Smooth muscle cell of the umbilical artery (primary cell): Measurements from ENCODE around the gene CSF2. TPM values are rescaled to one million over a fixed set of nuclear protein-coding genes. Genes with fewer than 3 reads are reported as not detected.

ENCODE experiments used
- total RNA-seq: library from RNA; depleted of rRNA; stranded (reverse); fragments of >200 nt; gene quantifications from 2 replicates; pipeline ENCODE4 v1.2.3, GENCODE V29; 2014

CSF2 gene
- total RNA-seq: 1.2 TPM in 1 of 2 replicates, not detected in the other

DNA sequence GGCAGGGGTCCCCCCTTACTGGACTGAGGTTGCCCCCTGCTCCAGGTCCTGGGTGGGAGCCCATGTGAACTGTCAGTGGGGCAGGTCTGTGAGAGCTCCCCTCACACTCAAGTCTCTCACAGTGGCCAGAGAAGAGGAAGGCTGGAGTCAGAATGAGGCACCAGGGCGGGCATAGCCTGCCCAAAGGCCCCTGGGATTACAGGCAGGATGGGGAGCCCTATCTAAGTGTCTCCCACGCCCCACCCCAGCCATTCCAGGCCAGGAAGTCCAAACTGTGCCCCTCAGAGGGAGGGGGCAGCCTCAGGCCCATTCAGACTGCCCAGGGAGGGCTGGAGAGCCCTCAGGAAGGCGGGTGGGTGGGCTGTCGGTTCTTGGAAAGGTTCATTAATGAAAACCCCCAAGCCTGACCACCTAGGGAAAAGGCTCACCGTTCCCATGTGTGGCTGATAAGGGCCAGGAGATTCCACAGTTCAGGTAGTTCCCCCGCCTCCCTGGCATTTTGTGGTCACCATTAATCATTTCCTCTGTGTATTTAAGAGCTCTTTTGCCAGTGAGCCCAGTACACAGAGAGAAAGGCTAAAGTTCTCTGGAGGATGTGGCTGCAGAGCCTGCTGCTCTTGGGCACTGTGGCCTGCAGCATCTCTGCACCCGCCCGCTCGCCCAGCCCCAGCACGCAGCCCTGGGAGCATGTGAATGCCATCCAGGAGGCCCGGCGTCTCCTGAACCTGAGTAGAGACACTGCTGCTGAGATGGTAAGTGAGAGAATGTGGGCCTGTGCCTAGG is at the start of gene CSF2:
Gene CSF2, plus strand, starts transcription at position 559 of the 783 bp plus-strand sequence. Its CDS starts 35 bp downstream, at position 594.

DNA sequence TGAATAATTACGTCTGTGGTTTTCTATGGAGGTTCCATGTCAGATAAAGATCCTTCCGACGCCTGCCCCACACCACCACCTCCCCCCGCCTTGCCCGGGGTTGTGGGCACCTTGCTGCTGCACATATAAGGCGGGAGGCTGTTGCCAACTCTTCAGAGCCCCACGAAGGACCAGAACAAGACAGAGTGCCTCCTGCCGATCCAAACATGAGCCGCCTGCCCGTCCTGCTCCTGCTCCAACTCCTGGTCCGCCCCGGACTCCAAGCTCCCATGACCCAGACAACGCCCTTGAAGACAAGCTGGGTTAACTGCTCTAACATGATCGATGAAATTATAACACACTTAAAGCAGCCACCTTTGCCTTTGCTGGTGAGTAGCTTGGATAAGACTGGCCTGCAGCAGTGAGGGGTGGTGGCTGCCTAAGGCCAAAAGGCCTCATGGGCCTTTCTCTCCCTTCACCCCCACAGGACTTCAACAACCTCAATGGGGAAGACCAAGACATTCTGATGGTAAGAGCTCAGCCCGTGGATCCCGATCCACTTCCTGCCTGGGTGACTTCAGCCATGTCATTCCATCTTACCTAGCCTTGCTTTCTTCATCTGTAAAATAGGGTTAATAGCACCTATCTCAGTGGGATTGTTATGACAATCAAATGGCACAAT is 13.0 kb upstream of the CSF2 start, which contains the start of gene IL3:
Gene IL3, plus strand, starts transcription at position 155 of the 661 bp plus-strand sequence. Its CDS starts 52 bp downstream, at position 207.

Other genes with a start within 250 kb of the CSF2 start
- gene MEIKIN, start 128.1 kb upstream of the CSF2 start, total RNA-seq: not detected in 2 replicates
- under 0.01 TPM in 1 of 2 replicates, not detected in the other for gene ACSL6, start 62.1 kb upstream of the CSF2 start, total RNA-seq
- not detected in 2 replicates for gene IL3, start 13.1 kb upstream of the CSF2 start, total RNA-seq
- gene P4HA2, start 154.1 kb downstream of the CSF2 start, total RNA-seq: 756 and 933 TPM in 2 replicates
- 95.6 and 133 TPM in 2 replicates for gene PDLIM4, start 183.9 kb downstream of the CSF2 start, total RNA-seq
- 3.8 and 4.8 TPM in 2 replicates for gene SLC22A4, start 220.6 kb downstream of the CSF2 start, total RNA-seq